ENCODE results near the gene PFDN1.

The PFDN1 gene

DNA sequence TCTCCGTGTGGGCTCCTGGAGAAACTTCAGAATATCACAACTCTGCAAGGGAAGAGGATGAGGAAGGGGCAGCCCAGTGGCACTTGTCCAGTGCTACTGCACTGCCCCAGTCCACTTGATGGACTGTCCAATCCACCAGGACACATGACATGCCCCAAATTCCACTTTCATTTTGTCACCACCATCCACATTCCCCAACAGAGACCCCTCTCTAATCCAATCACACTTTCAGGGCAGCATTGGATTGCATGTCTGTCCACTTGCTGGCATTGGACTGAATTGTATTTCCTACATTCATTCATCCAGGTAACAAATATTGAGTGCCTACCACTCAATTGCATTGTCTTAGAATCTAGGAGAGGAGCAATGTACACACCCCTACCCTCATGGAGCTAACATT is 28.7 kb upstream of the PFDN1 start:
- Histone ChIP-seq H3K9ac (ENCODE audit: low read length) (no peak overlapping the region), H3K9me3 (ENCODE audit: low read length) (no peaks in the 10 kb centered on the region), H3K36me3 (ENCODE audit: insufficient read depth, low read length) (peaks cover 35% of the 10 kb centered on the region), H3K79me2 (ENCODE audit: insufficient read depth, low read length) (no peaks in the 10 kb centered on the region), H3K4me1 (ENCODE audit: insufficient read depth, low read length, severe bottlenecking) (no peaks in the 10 kb centered on the region), H3K4me3 (ENCODE audit: low read depth, low read length, poor library complexity, severe bottlenecking) (no peak overlapping the region), H4K20me1 (ENCODE audit: insufficient read depth, low read length) (no peaks in the 10 kb centered on the region), H3K9me2 (ENCODE audit: low read depth, low read length) (no peaks in the 10 kb centered on the region), H3K27ac (ENCODE audit: low read depth, low read length, poor library complexity, severe bottlenecking) (no peak overlapping the region), H3F3A (ENCODE audit: insufficient read depth, low read length) (no peaks in the 10 kb centered on the region; the same call in 1 of the 2 replicates), H2AFZ (ENCODE audit: low read length) (no peak overlapping the region), H3K4me2 (ENCODE audit: low read length) (no peak overlapping the region), H3K27me3 (ENCODE audit: insufficient read depth, low read length) (no peaks in the 10 kb centered on the region)
- TF ChIP-seq, protein P1, sequence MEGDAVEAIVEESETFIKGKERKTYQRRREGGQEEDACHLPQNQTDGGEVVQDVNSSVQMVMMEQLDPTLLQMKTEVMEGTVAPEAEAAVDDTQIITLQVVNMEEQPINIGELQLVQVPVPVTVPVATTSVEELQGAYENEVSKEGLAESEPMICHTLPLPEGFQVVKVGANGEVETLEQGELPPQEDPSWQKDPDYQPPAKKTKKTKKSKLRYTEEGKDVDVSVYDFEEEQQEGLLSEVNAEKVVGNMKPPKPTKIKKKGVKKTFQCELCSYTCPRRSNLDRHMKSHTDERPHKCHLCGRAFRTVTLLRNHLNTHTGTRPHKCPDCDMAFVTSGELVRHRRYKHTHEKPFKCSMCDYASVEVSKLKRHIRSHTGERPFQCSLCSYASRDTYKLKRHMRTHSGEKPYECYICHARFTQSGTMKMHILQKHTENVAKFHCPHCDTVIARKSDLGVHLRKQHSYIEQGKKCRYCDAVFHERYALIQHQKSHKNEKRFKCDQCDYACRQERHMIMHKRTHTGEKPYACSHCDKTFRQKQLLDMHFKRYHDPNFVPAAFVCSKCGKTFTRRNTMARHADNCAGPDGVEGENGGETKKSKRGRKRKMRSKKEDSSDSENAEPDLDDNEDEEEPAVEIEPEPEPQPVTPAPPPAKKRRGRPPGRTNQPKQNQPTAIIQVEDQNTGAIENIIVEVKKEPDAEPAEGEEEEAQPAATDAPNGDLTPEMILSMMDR (IDR thresholded peaks at IDR 0.05; ENCODE audit: low read length): no peak
- no peak for TF ChIP-seq EZH2 (IDR thresholded peaks at IDR 0.05; ENCODE audit: borderline replicate concordance, low read length)

DNA sequence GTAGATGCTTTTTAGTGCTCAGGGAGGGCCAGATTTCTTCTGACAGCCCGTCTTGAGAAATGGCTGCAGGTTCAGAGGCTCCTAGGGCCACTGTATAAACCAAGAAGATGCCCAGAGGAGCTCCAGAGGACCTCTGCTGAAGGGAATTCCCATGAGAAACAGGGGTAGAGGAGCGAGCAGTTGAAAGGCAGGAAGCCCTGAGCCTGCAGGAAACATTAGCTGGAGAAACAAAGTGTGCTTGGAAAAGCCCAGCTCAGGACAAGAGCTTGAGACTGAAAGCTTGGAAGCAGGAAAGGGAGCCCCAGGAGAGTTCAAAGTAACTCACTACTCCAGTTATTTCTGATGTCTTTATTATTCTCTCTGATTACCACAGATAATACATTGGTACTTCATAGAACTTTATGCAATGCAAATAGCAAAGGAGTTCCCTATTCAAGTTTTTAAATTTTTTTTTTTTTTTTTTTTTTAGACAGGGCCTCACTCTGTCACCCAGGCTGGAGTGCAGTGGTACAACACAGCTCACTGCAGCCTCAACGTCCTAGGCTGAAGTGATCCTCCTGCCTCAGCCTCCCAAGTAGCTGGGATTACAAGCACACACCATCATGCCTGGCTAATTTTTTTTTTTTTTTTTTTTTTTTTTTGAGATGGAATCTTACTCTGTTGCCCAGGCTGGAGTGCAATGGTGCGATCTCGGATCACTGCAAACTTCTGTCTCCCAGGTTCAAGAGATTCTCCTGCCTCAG is 27.0 kb upstream of the PFDN1 start:
- Histone ChIP-seq H4K20me1 (ENCODE audit: insufficient read depth, low read length) (no peaks in the 10 kb centered on the region), H3K9ac (ENCODE audit: low read length) (no peak overlapping the region), H3K4me2 (ENCODE audit: low read length) (no peak overlapping the region), H3K9me3 (ENCODE audit: low read length) (no peaks in the 10 kb centered on the region), H3F3A (ENCODE audit: insufficient read depth, low read length) (no peaks in the 10 kb centered on the region; the same call in 1 of the 2 replicates), H3K9me2 (ENCODE audit: low read depth, low read length) (no peaks in the 10 kb centered on the region), H2AFZ (ENCODE audit: low read length) (no peak overlapping the region), H3K79me2 (ENCODE audit: insufficient read depth, low read length) (no peaks in the 10 kb centered on the region), H3K27ac (ENCODE audit: low read depth, low read length, poor library complexity, severe bottlenecking) (no peak overlapping the region), H3K4me3 (ENCODE audit: low read depth, low read length, poor library complexity, severe bottlenecking) (no peak overlapping the region), H3K4me1 (ENCODE audit: insufficient read depth, low read length, severe bottlenecking) (no peaks in the 10 kb centered on the region), H3K36me3 (ENCODE audit: insufficient read depth, low read length) (peaks cover 24% of the 10 kb centered on the region), H3K27me3 (ENCODE audit: insufficient read depth, low read length) (no peaks in the 10 kb centered on the region)
- TF ChIP-seq EZH2 (IDR thresholded peaks at IDR 0.05; ENCODE audit: borderline replicate concordance, low read length): no peak
- TF ChIP-seq, protein P1 (IDR thresholded peaks at IDR 0.05; ENCODE audit: low read length): no peak

DNA sequence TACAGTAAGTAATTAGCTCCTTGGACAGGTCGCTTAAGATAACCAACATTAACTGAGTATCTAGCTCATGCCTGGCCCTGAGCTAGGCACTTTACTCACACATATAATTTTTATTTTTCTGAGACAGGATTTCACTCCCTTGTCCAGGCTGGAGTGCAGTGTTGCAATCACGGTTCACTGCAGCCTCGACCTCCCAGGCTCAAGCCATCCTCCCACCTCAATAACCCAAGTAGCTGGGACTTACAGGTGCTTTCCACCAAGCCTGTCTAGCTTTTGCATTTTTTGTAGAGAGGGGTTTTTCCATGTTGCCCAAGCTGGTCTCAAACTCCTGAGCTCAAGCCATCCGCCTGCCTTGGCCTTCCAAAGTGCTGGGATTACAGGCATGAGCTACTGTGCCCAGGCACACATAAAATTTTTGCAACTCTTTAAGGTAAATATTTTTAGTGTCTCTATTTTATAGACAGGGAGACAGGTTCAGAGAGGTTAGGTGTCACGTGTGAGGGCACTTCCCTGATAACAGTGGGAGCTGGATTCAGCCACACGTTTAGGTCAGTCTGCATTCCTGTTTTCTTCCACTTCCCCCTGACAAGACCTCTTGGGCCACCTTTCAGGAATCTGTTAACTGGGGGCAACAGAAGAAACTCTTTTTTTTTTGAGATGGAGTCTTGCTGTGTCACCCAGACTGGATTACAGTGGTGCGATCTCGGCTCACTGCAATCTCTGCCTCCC is 25.3 kb upstream of the PFDN1 start:
- no peaks in the 10 kb centered on the region for H3K9me3 ChIP-seq (ENCODE audit: low read length)
- no peaks in the 10 kb centered on the region for H3K79me2 ChIP-seq (ENCODE audit: insufficient read depth, low read length)
- no peaks in the 10 kb centered on the region for H4K20me1 ChIP-seq (ENCODE audit: insufficient read depth, low read length)
- no peak overlapping the region for H3K4me2 ChIP-seq (ENCODE audit: low read length)
- no peak for TF ChIP-seq EZH2 (IDR thresholded peaks at IDR 0.05; ENCODE audit: borderline replicate concordance, low read length)
- TF ChIP-seq, protein P1 (IDR thresholded peaks at IDR 0.05; ENCODE audit: low read length): no peak
- no peak overlapping the region for H3K27ac ChIP-seq (ENCODE audit: low read depth, low read length, poor library complexity, severe bottlenecking)
- no peak overlapping the region for H2AFZ ChIP-seq (ENCODE audit: low read length)
- no peaks in the 10 kb centered on the region for H3K9me2 ChIP-seq (ENCODE audit: low read depth, low read length)
- H3K9ac ChIP-seq (ENCODE audit: low read length): no peak overlapping the region
- no peaks in the 10 kb centered on the region for H3K27me3 ChIP-seq (ENCODE audit: insufficient read depth, low read length)
- no peak overlapping the region for H3K4me3 ChIP-seq (ENCODE audit: low read depth, low read length, poor library complexity, severe bottlenecking)
- H3K4me1 ChIP-seq (ENCODE audit: insufficient read depth, low read length, severe bottlenecking): no peaks in the 10 kb centered on the region
- peaks cover 11% of the 10 kb centered on the region for H3K36me3 ChIP-seq (ENCODE audit: insufficient read depth, low read length)
- H3F3A ChIP-seq (ENCODE audit: insufficient read depth, low read length): no peaks in the 10 kb centered on the region; the same call in 1 of the 2 replicates
